Keratinocyte (primary cell): ENCODE measurements around the gene SIDT1.

Experiments used
- EZH2 ChIP-seq: IDR thresholded peaks from one replicate; pipeline ENCODE4 v1.6.1; 2012; ENCODE audit warnings: inconsistent platforms, mild to moderate bottlenecking, low read length, moderate library complexity
- TF ChIP-seq, protein P1 (sequence below), 3 experiments: IDR thresholded peaks in 1 of 3; conservative IDR thresholded peaks in 1 of 3; optimal IDR thresholded peaks in 1 of 3; 2 replicates in 2 of 3; 3 replicates in 1 of 3; pipeline versions ENCODE3 to v1.5.1; 2011; ENCODE audit warnings: low read length in 3 of 3, mild to moderate bottlenecking in 3 of 3, moderate library complexity in 2 of 3, control low read depth in 1 of 3, inconsistent platforms in 1 of 3; ENCODE audit not compliant: insufficient read depth in 2 of 3; ENCODE audit errors: extremely low read depth in 1 of 3

DNA sequence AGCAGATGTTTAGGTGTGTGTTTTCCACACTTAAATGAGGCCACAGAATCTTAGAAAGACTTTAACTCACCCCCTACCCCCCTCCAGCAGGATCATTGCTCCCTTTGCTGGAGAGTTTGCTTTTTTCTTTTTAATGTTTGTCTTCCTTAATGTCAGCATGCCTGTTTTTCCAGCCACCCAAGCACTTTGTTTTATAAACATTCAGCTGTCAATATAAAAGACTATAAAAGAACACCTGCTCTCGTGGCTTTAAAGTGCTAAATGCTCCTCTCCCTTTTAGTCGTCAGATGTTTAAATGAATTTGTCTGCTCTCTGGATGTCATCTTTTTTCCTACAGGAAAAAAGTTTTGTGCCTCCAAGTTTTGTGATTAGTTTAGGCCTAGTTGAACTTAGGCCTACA, 61.7 kb downstream of the SIDT1 start:
- TF ChIP-seq, protein P1, sequence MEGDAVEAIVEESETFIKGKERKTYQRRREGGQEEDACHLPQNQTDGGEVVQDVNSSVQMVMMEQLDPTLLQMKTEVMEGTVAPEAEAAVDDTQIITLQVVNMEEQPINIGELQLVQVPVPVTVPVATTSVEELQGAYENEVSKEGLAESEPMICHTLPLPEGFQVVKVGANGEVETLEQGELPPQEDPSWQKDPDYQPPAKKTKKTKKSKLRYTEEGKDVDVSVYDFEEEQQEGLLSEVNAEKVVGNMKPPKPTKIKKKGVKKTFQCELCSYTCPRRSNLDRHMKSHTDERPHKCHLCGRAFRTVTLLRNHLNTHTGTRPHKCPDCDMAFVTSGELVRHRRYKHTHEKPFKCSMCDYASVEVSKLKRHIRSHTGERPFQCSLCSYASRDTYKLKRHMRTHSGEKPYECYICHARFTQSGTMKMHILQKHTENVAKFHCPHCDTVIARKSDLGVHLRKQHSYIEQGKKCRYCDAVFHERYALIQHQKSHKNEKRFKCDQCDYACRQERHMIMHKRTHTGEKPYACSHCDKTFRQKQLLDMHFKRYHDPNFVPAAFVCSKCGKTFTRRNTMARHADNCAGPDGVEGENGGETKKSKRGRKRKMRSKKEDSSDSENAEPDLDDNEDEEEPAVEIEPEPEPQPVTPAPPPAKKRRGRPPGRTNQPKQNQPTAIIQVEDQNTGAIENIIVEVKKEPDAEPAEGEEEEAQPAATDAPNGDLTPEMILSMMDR (optimal IDR thresholded peaks at IDR 0.05 in 1 of 3, IDR thresholded peaks at IDR 0.05 in 1 of 3, conservative IDR thresholded peaks at IDR 0.05 in 1 of 3; ENCODE audit: extremely low read depth in 1 of 3, insufficient read depth in 2 of 3, low read length in 3 of 3): no peak
- TF ChIP-seq EZH2: no peak
